NCI-H2029 treated with DMSO at 0.1 percent for 48 hours (cell line): ENCODE results near the gene ME3.
"Not testable (repeated sequence)": the region's sequence is repeated elsewhere in the genome, so short reads cannot be mapped to it uniquely, and the experiment has no call there.

ENCODE experiments used
- DNase-seq: peaks from one replicate; lab custom pipeline; 2025; lab: John Stamatoyannopoulos, UW

The ME3 gene

DNA sequence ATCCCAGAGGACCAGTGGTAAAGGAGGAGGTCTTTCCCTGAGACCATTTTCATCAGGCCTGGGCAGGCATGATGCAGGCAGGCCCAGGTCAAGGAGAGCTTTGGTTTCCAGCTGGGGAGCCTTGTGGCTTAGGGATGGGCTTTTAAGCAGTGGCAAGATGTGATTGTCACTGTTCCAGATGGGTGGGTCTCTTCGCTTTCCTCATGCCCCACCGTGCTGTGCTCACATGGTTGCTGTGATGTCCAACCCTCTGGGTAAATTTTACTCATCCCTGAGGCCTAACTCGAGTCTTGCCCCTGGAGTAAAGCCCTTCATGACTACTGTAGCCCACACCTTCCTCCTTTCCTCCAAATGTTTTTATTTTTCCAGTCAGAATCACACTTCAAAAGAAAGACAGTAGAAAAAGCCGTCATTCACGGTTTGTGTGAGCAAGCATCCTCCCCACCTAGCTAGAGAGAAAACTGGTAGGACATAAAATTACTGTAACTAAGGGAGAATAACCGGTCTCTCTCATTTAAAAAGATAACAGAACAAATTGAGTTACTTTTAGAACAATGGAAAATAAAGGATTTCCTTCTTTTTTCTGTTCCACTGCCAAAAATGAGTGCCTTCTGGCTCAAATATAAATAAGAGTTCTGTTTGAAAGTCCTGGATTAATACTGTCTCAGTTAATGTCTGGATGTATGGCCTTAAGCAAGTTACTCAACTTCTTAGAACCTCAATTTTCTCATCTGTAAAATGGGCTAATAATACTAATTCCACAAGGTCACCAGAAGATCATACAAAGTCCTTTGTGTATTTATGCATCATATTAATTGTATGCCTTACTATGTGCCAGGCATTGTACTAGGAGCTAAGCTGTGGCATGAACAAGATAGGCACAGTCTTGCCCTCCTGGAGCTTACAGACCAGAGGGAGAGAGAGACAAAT is 84.9 kb downstream of the ME3 start:
- DNase-seq = no peak

DNA sequence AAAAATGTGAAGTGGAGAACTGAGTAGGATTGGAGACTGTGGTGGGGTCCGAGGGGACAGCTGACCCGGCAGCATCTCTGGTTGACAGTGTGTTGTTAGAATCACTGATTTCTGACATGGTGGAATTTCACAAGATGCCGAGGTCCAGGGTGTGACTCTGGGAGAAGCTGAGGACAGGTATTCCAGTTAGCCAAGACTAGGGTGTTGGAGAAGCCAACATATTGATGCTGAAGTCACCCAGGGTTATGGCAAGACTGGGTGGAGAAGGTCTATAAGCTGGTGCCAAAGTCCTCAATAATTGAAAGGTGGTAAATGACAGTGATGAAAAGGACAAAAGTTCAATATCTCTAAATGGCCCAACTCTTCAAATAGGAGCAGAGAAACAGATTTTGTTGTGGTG is 86.1 kb downstream of the ME3 start:
- DNase-seq = no peak

DNA sequence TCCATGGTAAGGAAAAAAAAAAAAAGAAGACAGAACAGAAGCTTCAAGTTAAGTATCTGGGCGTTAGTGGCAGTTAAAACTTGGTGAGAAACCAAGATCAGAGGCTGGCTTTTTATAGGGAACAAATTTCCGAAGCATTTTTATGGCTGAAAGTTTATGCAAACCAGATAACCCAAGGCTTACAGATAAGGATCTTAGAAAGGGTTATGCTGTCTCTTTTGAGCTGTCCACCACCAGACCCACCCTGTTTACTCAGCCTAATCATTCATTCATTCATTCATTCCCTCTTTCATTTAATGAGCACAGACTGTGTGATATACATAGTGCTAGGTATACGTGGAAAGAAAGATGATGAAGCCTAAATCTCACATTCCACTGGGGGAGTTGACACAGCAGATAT is 89.5 kb downstream of the ME3 start:
- no peak for DNase-seq

DNA sequence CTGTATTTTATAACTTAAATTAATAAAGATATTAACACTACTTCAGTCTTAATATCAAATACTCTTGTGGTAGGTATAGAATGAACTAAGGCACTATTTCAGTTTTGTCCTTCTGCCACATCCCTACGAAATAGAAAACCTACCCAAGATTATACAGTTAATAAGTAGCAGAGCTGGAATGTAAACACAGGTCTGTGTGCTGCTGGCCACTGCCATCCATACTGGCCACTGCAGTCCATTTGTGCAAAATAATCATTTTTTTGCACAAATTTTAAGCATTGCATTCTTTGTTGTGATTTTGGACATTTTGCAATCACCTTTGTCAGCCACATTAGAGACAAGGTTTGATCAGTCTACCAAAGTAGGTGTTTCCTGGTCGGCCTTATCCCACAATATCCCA is 91.9 kb downstream of the ME3 start:
- DNase-seq = no peak

DNA sequence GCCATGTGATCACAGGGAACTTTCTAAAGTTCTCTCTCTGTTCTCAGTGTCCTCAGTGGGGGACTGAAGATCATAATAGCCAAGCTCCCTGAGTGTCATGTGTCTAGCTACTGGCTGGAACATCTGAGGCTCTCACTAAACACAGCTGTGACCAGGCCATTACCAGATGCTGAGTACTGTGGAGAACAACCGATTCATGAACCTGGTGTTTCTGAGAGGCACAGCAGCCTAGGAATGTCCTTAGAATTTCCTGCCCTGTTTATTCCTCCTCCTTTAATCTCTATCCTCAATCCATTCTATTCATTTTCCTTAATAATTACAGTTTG is 93.0 kb downstream of the ME3 start:
- no peak for DNase-seq

DNA sequence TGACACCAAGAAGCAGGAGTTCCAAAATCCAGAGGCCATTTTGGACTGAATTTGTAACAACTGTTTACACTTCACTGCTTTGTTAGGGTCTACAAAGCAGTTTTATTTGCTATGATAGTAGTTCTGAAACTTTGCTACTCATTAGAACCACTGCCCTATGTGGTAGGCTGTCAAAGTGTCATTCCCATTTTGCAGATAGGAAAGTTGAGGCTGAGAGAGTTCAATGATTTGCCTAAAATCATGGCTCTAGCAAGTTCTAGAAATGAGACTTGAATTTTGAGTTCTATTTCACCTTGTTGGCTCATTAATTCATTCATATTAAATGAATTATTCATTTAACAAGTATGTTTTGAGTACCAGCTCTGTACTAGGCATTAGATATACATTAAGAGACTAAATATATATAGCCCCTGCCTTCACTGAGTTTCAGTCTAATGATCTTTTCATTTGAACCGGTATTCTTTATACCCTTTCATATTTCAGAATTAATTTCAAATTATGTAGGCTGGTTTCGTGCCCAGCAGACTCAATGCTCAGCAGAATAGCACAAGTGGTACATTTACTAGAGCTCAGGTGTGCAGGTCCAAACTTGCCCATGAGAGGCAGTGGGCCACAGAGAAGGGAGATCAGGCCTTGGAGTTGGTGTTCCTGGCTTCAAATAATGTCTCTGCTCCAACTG is 93.5 kb downstream of the ME3 start:
- no peak for DNase-seq

DNA sequence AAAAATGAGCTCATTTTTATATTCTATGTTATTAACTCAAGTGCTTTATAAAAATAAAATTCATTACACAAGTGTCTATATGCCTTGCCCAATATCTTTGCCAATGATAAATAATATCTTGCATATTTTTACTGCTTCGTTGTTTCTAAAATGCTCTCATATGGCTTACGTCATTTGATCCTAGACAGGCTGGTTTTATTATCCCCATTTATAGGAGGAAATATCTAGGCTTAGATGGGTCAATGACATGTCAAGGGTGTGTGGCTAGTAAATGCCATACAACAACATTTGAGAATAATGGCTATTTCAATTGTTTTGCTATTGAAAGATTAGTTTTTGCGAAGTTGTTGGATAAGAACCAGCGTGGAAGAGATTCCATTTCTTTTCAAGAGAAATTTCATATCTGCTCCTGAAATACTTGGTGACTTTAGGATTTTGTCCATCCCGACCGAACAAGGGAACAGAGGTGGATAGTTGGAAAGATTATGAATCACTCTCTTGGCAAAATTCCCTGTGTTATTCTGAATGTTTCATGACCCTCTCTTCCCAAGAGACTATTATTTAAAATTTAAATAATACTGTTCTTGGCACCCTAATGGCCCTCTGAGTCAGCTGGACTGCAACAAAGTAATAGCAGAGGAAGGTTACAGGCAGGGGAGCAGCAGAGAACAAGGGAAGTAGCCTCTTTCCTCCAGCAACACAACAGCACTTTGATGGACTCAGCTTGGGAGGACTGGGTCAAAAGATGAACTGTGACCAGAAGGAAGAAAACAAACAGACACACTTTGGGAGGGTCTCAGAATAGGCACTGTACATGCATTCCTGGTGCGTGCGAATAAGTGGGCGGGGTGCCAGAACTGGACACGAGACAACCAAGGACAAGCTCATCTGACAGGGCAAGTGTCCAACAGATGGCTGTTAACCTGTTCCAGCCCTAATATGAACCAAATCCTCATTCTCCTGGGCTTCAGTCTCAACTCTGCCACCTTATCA is 94.5 kb downstream of the ME3 start:
- DNase-seq = no peak

DNA sequence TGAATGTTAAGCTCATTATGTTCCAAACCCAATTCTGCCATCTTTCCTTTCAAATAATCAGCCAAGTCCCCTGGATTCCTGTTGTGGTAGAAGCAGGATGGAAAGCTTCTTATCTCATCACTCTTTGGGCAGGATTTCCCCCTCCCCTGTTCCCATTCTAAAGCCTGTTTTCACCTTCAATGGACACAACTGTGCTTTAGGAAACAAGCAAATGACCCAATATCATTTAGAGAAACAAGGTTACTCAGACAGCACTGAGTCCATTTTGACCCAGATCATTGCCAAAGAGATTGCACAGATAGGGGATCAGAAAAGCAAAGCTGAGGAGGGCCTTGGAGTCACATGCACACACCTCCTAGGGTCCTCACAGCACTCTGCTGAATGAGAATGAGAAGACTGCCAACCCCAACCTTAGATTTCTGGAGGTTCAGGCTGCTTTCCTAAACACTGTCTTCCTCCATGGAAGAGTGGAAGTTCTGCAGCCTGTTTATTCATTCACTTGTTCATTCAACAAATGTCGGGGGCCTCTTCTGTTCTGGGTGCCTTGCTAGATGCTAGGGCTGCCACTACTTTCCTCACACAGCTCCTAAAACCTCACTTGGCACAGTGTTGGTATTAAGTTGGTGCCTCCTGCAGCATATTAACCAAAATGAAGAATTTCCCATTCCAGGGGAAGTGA is 95.3 kb downstream of the ME3 start:
- DNase-seq = no peak

DNA sequence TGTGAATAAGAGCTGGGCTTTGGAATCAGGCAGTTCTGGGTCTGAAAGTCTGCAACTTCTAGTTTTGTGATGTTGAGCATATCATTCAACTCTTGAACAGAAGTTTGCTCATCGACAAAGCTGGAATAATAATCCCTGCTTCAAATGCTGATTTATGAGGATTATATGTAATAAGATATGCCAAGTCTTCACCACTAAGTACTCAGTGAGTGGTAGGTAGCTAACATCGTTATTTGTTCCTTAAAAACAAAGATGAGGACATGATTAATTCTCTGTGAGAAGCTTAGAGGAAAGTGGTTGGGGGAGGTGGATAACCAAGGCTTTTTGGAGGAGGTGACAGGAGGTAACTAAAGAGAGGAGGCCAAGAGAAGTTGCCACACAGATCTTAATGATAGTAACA is 96.5 kb downstream of the ME3 start:
- DNase-seq = peak; percentile 7

DNA sequence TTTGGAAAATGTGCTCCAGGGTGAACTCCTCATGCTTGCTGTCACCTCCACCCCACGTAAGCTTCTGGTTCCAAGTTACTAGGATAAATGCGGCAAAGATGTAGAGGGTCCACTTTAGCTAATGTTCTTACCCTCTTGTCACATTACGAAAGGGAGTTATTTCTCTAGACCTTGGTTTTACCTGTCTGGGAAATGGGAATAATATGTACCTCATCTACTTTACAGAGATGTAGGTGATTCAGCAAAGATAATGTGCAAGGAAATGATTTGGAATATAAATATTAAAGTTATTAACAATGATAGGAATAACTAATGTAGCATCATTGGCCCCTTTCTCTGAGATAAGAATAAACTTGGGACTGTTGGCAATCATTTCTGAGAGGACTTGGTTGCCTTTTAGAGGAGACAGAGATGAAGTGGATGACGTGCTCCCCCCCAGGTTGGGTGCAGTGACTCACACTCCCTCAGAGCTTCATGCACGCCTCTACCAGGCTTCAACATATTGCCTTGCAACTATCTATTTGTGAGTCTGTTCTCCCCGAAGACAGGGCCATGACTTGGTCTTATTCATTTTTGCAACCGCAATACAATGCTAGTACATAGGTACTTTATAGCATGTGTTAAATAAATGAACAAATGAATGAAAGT is 97.1 kb downstream of the ME3 start:
- no peak for DNase-seq

DNA sequence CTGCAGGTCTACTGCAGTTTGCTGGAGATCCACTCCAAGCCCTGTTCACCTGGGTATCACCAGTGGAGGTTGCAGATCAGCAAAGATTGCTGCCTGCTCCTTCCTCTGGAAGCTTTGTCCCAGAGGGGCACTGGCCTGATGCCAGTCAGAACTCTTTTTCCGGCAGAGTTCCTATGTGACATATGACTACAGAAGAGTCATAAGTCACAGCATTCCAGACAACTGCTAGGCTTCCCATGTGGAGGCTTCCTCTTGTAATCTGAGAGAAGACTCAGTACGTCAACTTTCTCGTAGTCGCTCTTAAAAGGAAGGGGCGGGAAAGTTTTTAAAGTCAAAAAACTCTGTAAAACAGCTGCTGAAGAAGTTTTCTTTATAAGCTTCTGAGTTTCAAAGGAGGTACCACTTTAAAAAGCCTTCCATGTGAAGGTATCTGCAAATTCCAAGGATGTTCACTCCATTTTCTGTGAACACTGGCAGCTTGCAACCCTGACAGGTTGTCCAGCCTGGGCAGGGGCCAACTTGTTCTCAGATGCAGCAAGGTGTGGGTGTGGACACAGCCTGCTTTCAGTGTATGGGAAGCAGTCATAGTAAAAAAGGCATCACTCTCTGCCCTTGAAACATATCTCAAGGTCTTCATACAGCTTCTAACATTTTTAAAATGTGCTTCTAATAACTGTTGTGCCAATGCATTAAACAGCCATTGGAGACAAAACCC is 97.8 kb downstream of the ME3 start:
- DNase-seq = no peak

DNA sequence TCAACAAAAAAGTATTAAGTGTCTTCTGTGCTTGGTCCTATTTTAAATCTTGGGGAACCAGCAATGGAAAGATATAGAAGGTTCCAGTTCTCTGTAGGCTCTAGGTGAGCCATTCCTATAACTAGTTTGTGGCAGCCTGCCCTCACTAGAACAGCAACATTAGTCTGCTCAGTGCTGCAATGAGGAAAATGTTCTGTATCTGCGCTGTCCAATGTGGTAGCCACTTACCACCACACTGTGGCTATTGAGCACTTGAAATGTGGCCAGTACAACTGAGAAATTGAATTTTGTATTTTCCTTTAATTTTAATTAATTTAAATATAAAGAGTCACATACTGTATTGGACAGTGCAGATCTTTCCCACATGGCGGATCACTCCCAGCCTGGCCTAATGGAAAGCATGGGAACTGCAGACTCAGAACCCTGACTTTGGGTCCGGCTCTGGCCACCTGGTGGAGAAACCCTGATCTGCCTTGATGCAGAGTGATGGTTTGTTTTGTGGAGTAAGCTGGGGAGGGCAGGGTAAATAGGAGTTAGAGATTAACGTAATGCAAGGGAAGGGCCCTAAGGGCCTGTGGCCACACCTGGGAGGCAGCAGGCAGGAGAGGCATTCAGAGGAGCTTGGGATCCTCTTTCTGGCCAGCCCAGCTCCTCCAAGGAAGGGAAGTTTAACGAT is 101.0 kb downstream of the ME3 start:
- no peak for DNase-seq

DNA sequence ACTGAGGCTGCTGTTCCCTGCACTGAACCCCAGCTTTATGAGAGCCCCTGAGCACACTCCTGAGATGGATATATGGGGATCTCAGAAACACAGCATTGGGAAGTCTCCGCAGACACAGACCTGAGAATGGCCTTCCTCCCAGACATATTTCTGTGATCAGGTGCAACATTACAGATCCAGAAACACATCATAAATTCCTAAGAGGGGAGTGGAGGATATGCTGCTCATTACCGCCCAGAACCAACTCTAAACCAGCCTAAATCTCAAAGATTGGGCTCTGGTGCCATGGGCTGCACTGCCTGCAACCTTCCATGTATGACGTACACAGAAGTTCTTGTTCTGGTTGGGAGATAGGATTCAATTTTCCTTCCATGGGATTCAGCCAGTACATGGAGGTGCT is 102.0 kb downstream of the ME3 start:
- no peak for DNase-seq

DNA sequence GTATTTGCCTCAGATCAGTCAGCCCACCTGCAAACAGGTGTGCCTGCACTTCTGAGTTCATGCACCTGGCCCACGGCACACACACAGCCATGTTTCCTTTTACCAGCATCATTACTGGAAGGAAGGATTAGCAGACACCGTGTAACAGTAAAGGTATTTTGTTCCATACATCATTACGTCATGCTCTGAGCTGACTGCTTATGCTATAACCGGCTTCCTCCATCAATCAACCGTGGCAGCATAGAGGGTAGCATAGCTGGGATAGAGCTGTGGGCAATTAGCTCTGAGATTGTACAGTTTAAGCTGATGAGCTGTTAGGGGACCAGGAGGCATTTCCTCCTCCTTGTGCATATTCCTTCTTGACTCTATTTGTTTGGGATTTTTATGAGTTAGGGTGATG is 102.4 kb downstream of the ME3 start:
- no peak for DNase-seq

DNA sequence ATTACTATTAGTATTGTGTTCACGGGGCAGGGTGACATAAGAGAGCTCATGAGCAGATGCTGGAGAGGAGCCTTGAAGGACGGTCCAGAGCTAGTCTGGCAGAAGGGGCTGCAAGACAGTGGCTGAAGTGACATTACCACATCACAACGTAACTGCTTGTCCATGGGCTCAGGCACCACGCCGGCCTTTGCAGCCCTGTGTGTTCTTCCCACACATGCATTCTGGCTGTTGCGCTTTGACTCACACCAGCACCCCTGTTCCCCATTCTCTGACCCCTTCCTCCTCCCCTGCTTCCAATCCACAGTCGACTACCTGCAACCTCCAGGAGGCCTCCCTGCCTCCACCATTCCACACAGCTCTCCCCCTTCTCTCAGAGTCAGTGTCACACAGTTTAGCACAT is 103.3 kb downstream of the ME3 start:
- DNase-seq = no peak

DNA sequence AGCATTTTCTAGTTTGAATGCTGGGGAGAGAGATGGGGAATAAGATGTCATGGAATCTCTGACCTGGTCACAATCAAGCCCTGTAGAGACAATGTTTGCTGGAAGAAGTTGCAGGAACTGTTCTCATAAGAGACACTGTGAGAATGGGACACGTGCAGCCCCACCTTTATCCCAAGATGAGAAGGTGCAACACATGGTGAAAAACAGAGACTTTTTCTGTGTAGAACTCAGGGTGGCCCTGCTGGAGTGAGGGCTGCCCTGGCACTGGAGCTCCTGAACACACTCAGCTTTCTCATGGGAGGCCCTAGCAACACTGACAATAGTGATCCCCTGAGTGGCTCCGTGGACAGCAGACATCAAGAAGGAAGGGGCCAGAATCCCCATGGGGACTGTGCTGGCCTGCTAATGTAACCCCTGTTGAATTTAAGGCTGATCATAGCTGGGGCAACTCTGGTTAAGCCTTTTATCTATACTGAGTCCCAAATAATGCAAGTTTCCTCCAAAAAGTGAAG is 106.6 kb downstream of the ME3 start:
- DNase-seq = no peak

DNA sequence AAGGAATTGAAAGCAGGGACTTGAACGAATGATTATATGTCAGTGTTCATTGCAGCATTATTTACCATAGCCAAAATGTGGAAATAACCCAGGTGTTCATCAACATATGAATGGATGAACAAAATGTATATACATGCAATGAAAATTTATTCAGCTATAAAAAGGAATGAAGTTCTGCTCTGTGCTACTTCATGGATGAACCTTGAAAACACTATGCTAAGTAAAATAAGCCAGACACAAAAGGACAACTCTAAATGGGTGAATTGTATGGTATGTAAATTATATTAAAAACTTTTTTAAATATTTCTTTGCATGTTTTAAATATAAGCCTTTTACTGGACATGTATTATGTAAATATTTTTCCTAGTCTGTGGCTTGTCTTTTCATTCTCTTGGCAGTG is 107.0 kb downstream of the ME3 start:
- no peak for DNase-seq

DNA sequence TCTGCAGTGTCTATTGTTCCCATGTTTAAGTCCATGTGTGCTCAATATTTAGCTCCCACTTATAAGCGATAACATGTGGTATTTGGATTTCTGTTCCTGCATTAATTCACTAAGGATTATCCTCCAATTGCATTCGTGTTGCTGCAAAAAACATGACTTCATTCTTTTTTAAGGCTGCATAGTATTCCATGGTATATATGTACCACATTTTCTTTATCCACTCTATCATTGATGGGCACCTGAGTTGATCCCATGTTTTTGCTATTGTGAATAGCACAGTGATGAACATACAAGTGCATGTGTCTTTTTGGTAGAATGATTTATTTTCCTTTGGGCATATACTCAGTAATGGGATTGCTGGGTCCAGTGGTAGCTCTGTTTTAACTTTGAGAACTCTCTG is 109.6 kb downstream of the ME3 start:
- DNase-seq = not testable (repeated sequence)

DNA sequence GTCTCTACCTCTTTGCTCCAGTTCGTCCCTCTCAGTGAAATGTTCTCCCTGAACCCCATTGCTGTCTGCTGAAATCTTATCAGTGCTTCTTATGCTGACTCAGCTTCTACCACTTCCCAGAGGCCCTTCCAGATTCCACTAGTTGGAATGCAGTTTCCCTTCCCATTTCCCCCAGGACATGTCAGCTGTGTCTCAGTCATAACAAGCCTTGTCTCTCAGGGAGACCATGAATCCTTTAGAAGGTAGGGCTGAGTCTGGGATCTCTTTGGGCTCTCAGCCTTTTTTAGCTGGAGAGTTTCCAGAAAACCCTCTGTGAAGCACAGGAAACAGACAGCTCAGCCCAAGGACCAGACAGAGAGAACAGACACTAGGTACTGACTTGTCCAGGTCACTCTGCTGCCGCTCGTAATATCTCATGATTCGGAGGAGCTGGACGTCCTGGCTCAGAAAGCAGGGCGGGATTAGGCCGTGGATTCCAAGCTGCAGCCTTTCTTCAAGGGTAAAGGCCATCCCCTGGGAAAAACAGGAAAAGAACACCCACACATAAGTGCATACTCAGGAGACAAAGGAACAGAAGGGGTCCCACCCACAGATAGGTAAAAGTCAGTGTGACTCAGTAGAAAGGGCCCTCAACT is 113.0 kb downstream of the ME3 start:
- DNase-seq = no peak
